Muscle layer of duodenum (tissue), 2 donors: Measurements from ENCODE around the gene POU2AF1.

Experiments used
- H3K27ac ChIP-seq: one replicate; pipeline ENCODE4 v1.7.0; 2013; ENCODE audit warnings: mild to moderate bottlenecking, low read length
- H3K27me3 ChIP-seq: one replicate; pipeline ENCODE4 v1.7.0; 2013; ENCODE audit warnings: low read depth, mild to moderate bottlenecking, control low read depth, low read length
- H3K36me3 ChIP-seq, 2 donors: one replicate each; pipeline ENCODE4 v1.7.0; 2013; ENCODE audit warnings: low read length in 2 of 2, control low read depth in 1 of 2, mild to moderate bottlenecking in 1 of 2; ENCODE audit not compliant: insufficient read depth in 2 of 2, control insufficient read depth in 1 of 2
- H3K4me1 ChIP-seq, 2 donors: one replicate each; pipeline ENCODE4 v1.7.0; 2013; ENCODE audit warnings: low read length in 2 of 2, mild to moderate bottlenecking in 2 of 2, control low read depth in 1 of 2, moderate library complexity in 1 of 2; ENCODE audit not compliant: insufficient read depth in 2 of 2, control insufficient read depth in 1 of 2
- H3K4me3 ChIP-seq, 2 donors: one replicate each; pipeline ENCODE4 v1.7.0; 2013; ENCODE audit warnings: low read length in 2 of 2, low read depth in 1 of 2, mild to moderate bottlenecking in 1 of 2
- H3K9me3 ChIP-seq, 2 donors: one replicate each; pipeline ENCODE4 v1.7.0; 2013; ENCODE audit warnings: low read length in 2 of 2, control low read depth in 1 of 2, mild to moderate bottlenecking in 1 of 2; ENCODE audit not compliant: control insufficient read depth in 1 of 2
- donor health status: healthy.

Gene POU2AF1

DNA sequence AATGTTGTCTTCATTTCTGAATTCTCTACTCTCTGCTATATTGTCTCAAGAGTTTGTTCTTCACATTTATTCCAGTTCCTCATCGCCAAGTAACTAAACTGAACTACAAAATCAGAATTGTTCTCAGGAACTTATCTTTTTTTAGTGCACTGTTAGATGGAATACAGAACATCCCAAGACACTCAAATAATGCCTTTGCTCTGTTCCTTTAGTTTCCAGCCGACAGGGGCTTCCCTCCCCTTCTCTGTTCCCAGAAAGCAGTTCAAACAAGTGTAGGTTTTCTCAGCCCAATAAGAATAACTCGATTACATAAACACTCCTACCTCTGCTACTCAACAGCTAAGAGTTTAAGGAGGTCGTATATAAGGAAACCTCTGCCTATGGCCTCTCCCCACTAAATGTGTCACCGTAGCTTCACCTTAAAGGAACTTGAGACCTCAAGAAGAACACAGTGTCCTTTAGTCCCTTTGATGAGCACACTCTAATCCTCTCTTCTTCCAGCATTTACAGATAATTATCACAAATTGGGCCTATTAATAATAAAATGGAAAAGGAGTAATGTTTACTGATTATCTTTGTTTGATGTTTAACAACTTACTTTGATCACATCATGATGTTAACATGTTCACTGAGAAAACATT, 73.8 kb downstream of the POU2AF1 start:
- Histone ChIP-seq H3K4me1 (peaks cover 12 to 13% of the 10 kb centered on the region in 2 donors), H3K9me3 (no peaks in the 10 kb centered on the region), H3K4me3 (no peak overlapping the region), H3K36me3 (no peaks in the 10 kb centered on the region), H3K27ac (no peak overlapping the region), H3K27me3 (no peaks in the 10 kb centered on the region)

DNA sequence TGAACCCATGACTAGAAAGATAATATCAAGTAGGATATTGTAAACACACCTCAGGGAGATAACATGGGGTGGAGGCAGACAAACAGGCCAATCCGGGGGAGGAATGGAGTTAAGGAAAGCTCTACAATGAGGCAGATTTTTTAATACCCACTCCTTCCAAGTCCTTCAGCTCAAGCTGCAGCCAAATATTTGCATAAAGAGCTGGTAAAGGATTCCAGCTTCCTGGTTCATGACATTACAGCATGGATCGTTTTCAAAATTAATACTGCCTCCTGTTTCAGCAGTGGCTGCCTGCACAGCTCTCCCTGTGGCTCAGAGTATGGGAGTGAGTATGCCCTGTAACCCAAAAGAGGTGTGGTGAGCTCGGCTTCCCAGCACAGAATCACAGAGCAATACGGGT, 75.6 kb downstream of the POU2AF1 start:
- no peaks in the 10 kb centered on the region for H3K27me3 ChIP-seq
- no peaks in the 10 kb centered on the region for H3K36me3 ChIP-seq
- no peak overlapping the region for H3K4me3 ChIP-seq
- H3K9me3 ChIP-seq, result no peaks in the 10 kb centered on the region
- H3K4me1 ChIP-seq, result peaks cover 12 to 19% of the 10 kb centered on the region in 2 donors
- no peak overlapping the region for H3K27ac ChIP-seq

DNA sequence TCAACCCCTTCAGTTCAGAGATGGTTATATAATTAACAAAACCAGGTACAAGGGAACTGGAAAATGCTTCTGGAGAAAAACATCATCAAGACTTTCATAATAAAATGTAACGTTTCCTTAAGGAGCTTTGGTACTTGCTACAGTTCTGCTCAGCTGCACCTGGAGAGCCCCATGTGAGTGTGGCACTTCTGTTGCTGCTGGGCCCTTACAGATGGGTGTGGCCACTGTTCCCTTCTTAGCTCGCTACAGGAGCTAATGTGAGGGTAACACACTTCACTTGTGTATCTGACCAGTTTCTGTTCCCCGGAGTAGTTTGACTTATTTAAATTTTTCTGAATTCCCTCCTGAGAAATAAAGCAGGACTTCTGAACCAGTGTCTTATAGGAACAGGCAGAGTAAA, 76.8 kb downstream of the POU2AF1 start:
- H3K9me3 ChIP-seq, result no peaks in the 10 kb centered on the region
- no peaks in the 10 kb centered on the region for H3K27me3 ChIP-seq
- no peak overlapping the region for H3K27ac ChIP-seq
- peaks cover 12 to 25% of the 10 kb centered on the region in 2 donors for H3K4me1 ChIP-seq
- no peaks in the 10 kb centered on the region for H3K36me3 ChIP-seq
- no peak overlapping the region for H3K4me3 ChIP-seq
